Measurements from ENCODE around the gene ROPN1B.

The ROPN1B gene

GRCh38 chr3:126003447-126004190, 34.6 kb downstream of the ROPN1B start:
- in situ Hi-C loops (cut with HindIII; ENCODE audit: low sequenced_read_pairs): no loop called here

- in situ Hi-C loops (cut with HindIII; ENCODE audit: low sequenced_read_pairs): no loop called here
These were observed 35.2 kb downstream of the ROPN1B start for GRCh38 chr3:126004217-126004616.

GRCh38 chr3:126004692-126005091, 35.7 kb downstream of the ROPN1B start:
- in situ Hi-C loops (cut with HindIII; ENCODE audit: low sequenced_read_pairs): no loop called here

- in situ Hi-C loops (cut with HindIII; ENCODE audit: low sequenced_read_pairs): no loop called here
These were observed 37.0 kb downstream of the ROPN1B start for GRCh38 chr3:126005951-126006350.

GRCh38 chr3:126008219-126008618, 39.2 kb downstream of the ROPN1B start:
- in situ Hi-C loops (cut with HindIII; ENCODE audit: low sequenced_read_pairs): no loop called here

GRCh38 chr3:126009181-126009580, 40.2 kb downstream of the ROPN1B start:
- in situ Hi-C loops (cut with HindIII; ENCODE audit: low sequenced_read_pairs): no loop called here

GRCh38 chr3:126013751-126014156, 44.8 kb downstream of the ROPN1B start:
- in situ Hi-C loops (cut with HindIII; ENCODE audit: low sequenced_read_pairs): no loop called here

- in situ Hi-C loops (cut with HindIII; ENCODE audit: low sequenced_read_pairs): no loop called here
These were observed 45.3 kb downstream of the ROPN1B start for GRCh38 chr3:126014252-126014651.

- in situ Hi-C loops (cut with HindIII; ENCODE audit: low sequenced_read_pairs): no loop called here
These were observed 46.1 kb downstream of the ROPN1B start for GRCh38 chr3:126015075-126015474.

- in situ Hi-C loops (cut with HindIII; ENCODE audit: low sequenced_read_pairs): no loop called here
These were observed 47.6 kb downstream of the ROPN1B start for GRCh38 chr3:126016616-126017015.

- in situ Hi-C loops (cut with HindIII; ENCODE audit: low sequenced_read_pairs): no loop called here
These were observed 48.4 kb downstream of the ROPN1B start for GRCh38 chr3:126017362-126017761.

GRCh38 chr3:126018545-126018944, 49.6 kb downstream of the ROPN1B start:
- in situ Hi-C loops (cut with HindIII; ENCODE audit: low sequenced_read_pairs): no loop called here

- in situ Hi-C loops (cut with HindIII; ENCODE audit: low sequenced_read_pairs): no loop called here
These were observed 50.0 kb downstream of the ROPN1B start for GRCh38 chr3:126018995-126019394.

- in situ Hi-C loops (cut with HindIII; ENCODE audit: low sequenced_read_pairs): no loop called here
These were observed 50.7 kb downstream of the ROPN1B start for GRCh38 chr3:126019683-126020082.

- in situ Hi-C loops (cut with HindIII; ENCODE audit: low sequenced_read_pairs): no loop called here
These were observed 52.2 kb downstream of the ROPN1B start for GRCh38 chr3:126021224-126021623.

- in situ Hi-C loops (cut with HindIII; ENCODE audit: low sequenced_read_pairs): no loop called here
These were observed 52.7 kb downstream of the ROPN1B start for GRCh38 chr3:126021702-126022101.

GRCh38 chr3:126022741-126023359, 53.9 kb downstream of the ROPN1B start:
- in situ Hi-C loops (cut with HindIII; ENCODE audit: low sequenced_read_pairs): no loop called here

GRCh38 chr3:126023390-126023789, 54.4 kb downstream of the ROPN1B start:
- in situ Hi-C loops (cut with HindIII; ENCODE audit: low sequenced_read_pairs): no loop called here

GRCh38 chr3:126024049-126024854, 55.3 kb downstream of the ROPN1B start:
- in situ Hi-C loops (cut with HindIII; ENCODE audit: low sequenced_read_pairs): no loop called here

GRCh38 chr3:126025116-126025729, 56.2 kb downstream of the ROPN1B start:
- in situ Hi-C loops (cut with HindIII; ENCODE audit: low sequenced_read_pairs): no loop called here

GRCh38 chr3:126025862-126026261, 56.9 kb downstream of the ROPN1B start:
- in situ Hi-C loops (cut with HindIII; ENCODE audit: low sequenced_read_pairs): no loop called here

Measured in endothelial cell of hepatic sinusoid (primary cell).